GM12878 (cell line): ENCODE measurements around the gene TMPRSS11D. TPM values are rescaled to one million over a fixed set of nuclear protein-coding genes. Genes with fewer than 3 reads are reported as not detected.

Experiments used
- ATAC-seq: fragments of 200-7000 bp; cut with Tn5 transposase; 3 replicates; pipeline ENCODE4 v1.9.1; 2020; ENCODE audit warnings: mild to moderate bottlenecking, moderate library complexity
- BruUV-seq: library from RNA; stranded (reverse); fragments of 400-500 nt; replicated peaks from 2 replicates; lab custom pipeline; 2021; lab: Mats Ljungman, UMichigan
- CTCF ChIA-PET: fragments of 300-600 bp; sonication (Branson Sonifier 250); formaldehyde crosslinking; extraction: SDS; loops from one replicate; lab custom pipeline; 2021; ENCODE audit warnings: inconsistent platforms; lab: Yijun Ruan, JAX
- POLR2A ChIA-PET: fragments of 350-600 bp; formaldehyde crosslinking; extraction: SDS; loops from one replicate; lab custom pipeline; 2021; ENCODE audit warnings: inconsistent platforms; lab: Charles Lee
- RAD21 ChIA-PET: fragments of 300-600 bp; sonication (Branson Sonifier 250); formaldehyde crosslinking; loops from one replicate; lab custom pipeline; 2023; ENCODE audit warnings: antibody characterized with exemption; ENCODE audit not compliant: unreplicated experiment; lab: Charles Lee
- SMC1A ChIA-PET: fragments of 300-600 bp; sonication (Branson Sonifier 250); formaldehyde crosslinking; loops from one replicate; lab custom pipeline; 2023; ENCODE audit not compliant: unreplicated experiment, uncharacterized antibody; lab: Charles Lee
- DNase-seq: peaks from one replicate; pipeline ENCODE4 v3.0.0-alpha.2; 2011; ENCODE audit warnings: low read depth, low spot score
- FAIRE-seq: peaks from 3 replicates; lab custom pipeline; 2011; peaks lifted over from hg19 to GRCh38; lab: Jason Lieb, UNC
- H2AFZ ChIP-seq: 2 replicates; pipeline ENCODE4 v1.6.0; 2011; ENCODE audit warnings: low read depth, low read length, control low read depth; ENCODE audit not compliant: control insufficient read depth
- H3K27ac ChIP-seq: 2 replicates; pipeline ENCODE4 v1.5.1; 2011; ENCODE audit warnings: control low read depth; ENCODE audit not compliant: control insufficient read depth, insufficient read depth
- H3K27me3 ChIP-seq, 2 experiments: replicated peaks in 1 of 2; 2 replicates each; pipeline versions ENCODE4 v1.6.0 to v1.6.1; 2011; ENCODE audit warnings: low read length in 1 of 2; ENCODE audit not compliant: control insufficient read depth in 2 of 2, insufficient read depth in 2 of 2
- H3K36me3 ChIP-seq, 2 experiments: 2 replicates each; pipeline ENCODE4 v1.5.1; 2011; ENCODE audit warnings: low read length in 1 of 2; ENCODE audit not compliant: control insufficient read depth in 2 of 2, insufficient read depth in 2 of 2
- H3K4me1 ChIP-seq: 2 replicates; pipeline ENCODE4 v1.6.1; 2011; ENCODE audit warnings: mild to moderate bottlenecking, low read length, moderate library complexity, mixed read lengths; ENCODE audit not compliant: control insufficient read depth, insufficient read depth
- H3K4me2 ChIP-seq: 2 replicates; pipeline ENCODE4 v1.6.0; 2011; ENCODE audit warnings: control low read depth; ENCODE audit not compliant: control insufficient read depth, insufficient read depth
- H3K4me3 ChIP-seq: fragments of 200-600 bp; sonication (generic); 2 replicates; pipeline ENCODE4 v1.5.1; 2016
- H3K79me2 ChIP-seq: 2 replicates; pipeline ENCODE4 v1.6.0; 2011; ENCODE audit warnings: low read length; ENCODE audit not compliant: control insufficient read depth, insufficient read depth
- H3K9ac ChIP-seq: 2 replicates; pipeline ENCODE4 v1.8.0; 2011; ENCODE audit warnings: low read length, control low read depth, mixed read lengths; ENCODE audit not compliant: control insufficient read depth, insufficient read depth
- H3K9me3 ChIP-seq: replicated peaks from 3 replicates; pipeline ENCODE4 v1.5.1; 2011; ENCODE audit warnings: mild to moderate bottlenecking, low read length; ENCODE audit not compliant: control insufficient read depth, insufficient read depth
- H4K20me1 ChIP-seq: 2 replicates; pipeline ENCODE4 v1.6.0; 2011; ENCODE audit not compliant: control insufficient read depth, insufficient read depth
- ATF7 ChIP-seq: fragments of 450-650 bp; IDR thresholded peaks from 2 replicates; pipeline ENCODE4 v1.6.1; 2016; ENCODE audit warnings: low read depth, mild to moderate bottlenecking
- CHD4 ChIP-seq: fragments of 200-600 bp; sonication (generic); IDR thresholded peaks from 2 replicates; pipeline ENCODE4 v1.6.1; 2016; ENCODE audit warnings: mild to moderate bottlenecking
- HCFC1 ChIP-seq: fragments of 150-350 bp; IDR thresholded peaks from 2 replicates; pipeline ENCODE4 v1.6.1; 2014; ENCODE audit warnings: low read length
- HDAC2 ChIP-seq: fragments of 200-600 bp; sonication (generic); IDR thresholded peaks from 2 replicates; pipeline ENCODE4 v1.6.1; 2017
- IKZF1 ChIP-seq: fragments of 450-650 bp; conservative IDR thresholded peaks from 2 replicates; pipeline ENCODE4 v1.6.1; 2017; ENCODE audit warnings: antibody characterized with exemption, mild to moderate bottlenecking
- RCOR1 ChIP-seq: conservative IDR thresholded peaks from 2 replicates; pipeline ENCODE4 v1.6.1; 2012; ENCODE audit warnings: low read depth, low read length, improper control_type of control experiment
- ZZZ3 ChIP-seq: IDR thresholded peaks from 2 replicates; pipeline ENCODE4 v1.6.1; 2011; ENCODE audit warnings: low read depth; ENCODE audit not compliant: control insufficient read depth, insufficient read length
- WGBS: methylation state at CpG from one replicate; pipeline ENCODE4 v1.1.6; 2016; ENCODE audit warnings: low lambda C conversion rate; ENCODE audit not compliant: insufficient replicate concordance, insufficient coverage; ENCODE audit errors: missing lambda C conversion rate; 5-methylcytosine and 5-hydroxymethylcytosine counted together
- in situ Hi-C: fragments of 300-500 bp; cut with MboI; formaldehyde crosslinking; loops from 9 replicates; pipeline ENCODE4 v1.14.3; 2018; ENCODE audit warnings: mixed read lengths
- intact Hi-C: fragments of 100-400 bp; cut with micrococcal nuclease; formaldehyde crosslinking; loops from one replicate; pipeline ENCODE4 v1.14.2; 2022; ENCODE audit not compliant: unreplicated experiment
- polyA plus RNA-seq, 11 experiments: library from polyadenylated mRNA; depleted of rRNA in 4 of 11; unstranded in 6 of 11; stranded (reverse) in 5 of 11; fragments of >200 nt; fragmentation: Nextera tagmentation in 4 of 11; fragmentation: Illumina TruSeq in 1 of 11; extraction: Ambion mirVana in 4 of 11; extraction: Trizol in 1 of 11; gene quantifications; 1 replicate in 1 of 11; 2 replicates in 10 of 11; pipeline versions ENCODE4 v1.2.1 to v1.2.3, GENCODE V29; 2011 to 2016; ENCODE audit warnings: inconsistent platforms in 2 of 11, missing spikeins in 2 of 11, low read depth in 1 of 11
- total RNA-seq, 4 experiments: library from RNA; depleted of rRNA in 3 of 4; stranded (reverse); fragments of >200 nt in 3 of 4; fragmentation: Illumina TruSeq in 1 of 4; extraction: Trizol in 1 of 4; gene quantifications; 2 replicates each; pipeline versions ENCODE4 v1.2.1 to v1.2.3, GENCODE V29; 2013 to 2021
- TF ChIP-seq, protein P1 (sequence below): fragments of 450-650 bp; IDR thresholded peaks from 2 replicates; pipeline ENCODE4 v1.6.1; 2018; ENCODE audit warnings: mild to moderate bottlenecking, low read depth, moderate library complexity; ENCODE audit not compliant: partially characterized antibody

Gene TMPRSS11D
- total and polyA plus RNA-seq, 10 of the 15 experiments (the other 5 are each of a cell fraction or from before 2014, with no cell fraction given): not detected

DNA sequence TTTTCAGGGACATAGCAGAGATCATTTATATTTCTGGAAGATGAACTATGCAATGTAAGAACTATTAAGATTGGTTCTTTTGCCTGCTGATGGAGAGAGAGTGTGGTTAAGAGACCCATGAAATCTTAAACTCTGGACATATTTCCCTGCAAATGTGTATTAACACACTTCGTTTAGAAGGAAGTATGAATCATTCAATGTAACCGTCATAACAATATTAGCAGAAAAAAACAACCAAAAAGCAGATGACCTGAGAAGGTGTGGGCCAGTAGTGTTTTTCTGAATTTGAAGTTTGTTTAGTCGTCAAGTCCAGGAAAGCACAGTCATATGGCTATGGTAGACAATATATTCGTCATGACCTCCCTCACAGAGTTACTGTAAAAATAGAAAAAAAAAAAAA lies 2.5 kb upstream of the TMPRSS11D start:
- no peak for FAIRE-seq
- intact Hi-C loops: no loop called here
- no peak overlapping the region for H3K27ac ChIP-seq
- 5% methylated on average over 4 of the region's 4 CpGs for WGBS
- ChIA-PET SMC1A (no interaction called here), RAD21 (interaction anchor here (0.6 kb wide), 1 partner anchor 336 kb away, joined by 3 read pairs; no protein-coding TSS in a partner anchor), CTCF (interaction anchor here (0.6 kb wide), 1 partner anchor 66 kb away, joined by 3 read pairs; no protein-coding TSS in a partner anchor), POLR2A (no interaction called here)
- no peak overlapping the region for H2AFZ ChIP-seq
- in situ Hi-C loops: no loop called here
- no peaks in the 10 kb centered on the region for H3K27me3 ChIP-seq
- no peaks in the 10 kb centered on the region for H3K4me1 ChIP-seq
- TF ChIP-seq HCFC1 (no peak), CHD4 (no peak), IKZF1 (no peak), ZZZ3 (no peak), HDAC2 (no peak), ATF7 (no peak), RCOR1 (no peak)
- TF ChIP-seq, protein P1, sequence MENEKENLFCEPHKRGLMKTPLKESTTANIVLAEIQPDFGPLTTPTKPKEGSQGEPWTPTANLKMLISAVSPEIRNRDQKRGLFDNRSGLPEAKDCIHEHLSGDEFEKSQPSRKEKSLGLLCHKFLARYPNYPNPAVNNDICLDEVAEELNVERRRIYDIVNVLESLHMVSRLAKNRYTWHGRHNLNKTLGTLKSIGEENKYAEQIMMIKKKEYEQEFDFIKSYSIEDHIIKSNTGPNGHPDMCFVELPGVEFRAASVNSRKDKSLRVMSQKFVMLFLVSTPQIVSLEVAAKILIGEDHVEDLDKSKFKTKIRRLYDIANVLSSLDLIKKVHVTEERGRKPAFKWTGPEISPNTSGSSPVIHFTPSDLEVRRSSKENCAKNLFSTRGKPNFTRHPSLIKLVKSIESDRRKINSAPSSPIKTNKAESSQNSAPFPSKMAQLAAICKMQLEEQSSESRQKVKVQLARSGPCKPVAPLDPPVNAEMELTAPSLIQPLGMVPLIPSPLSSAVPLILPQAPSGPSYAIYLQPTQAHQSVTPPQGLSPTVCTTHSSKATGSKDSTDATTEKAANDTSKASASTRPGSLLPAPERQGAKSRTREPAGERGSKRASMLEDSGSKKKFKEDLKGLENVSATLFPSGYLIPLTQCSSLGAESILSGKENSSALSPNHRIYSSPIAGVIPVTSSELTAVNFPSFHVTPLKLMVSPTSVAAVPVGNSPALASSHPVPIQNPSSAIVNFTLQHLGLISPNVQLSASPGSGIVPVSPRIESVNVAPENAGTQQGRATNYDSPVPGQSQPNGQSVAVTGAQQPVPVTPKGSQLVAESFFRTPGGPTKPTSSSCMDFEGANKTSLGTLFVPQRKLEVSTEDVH: no peak
- no peak overlapping the region for H3K4me2 ChIP-seq
- no peak overlapping the region for H3K9ac ChIP-seq
- H3K79me2 ChIP-seq: no peaks in the 10 kb centered on the region
- no peak for DNase-seq
- no TSS peak for BruUV-seq
- no peak overlapping the region for H3K4me3 ChIP-seq
- no peaks in the 10 kb centered on the region for H3K9me3 ChIP-seq
- no peaks in the 10 kb centered on the region for H4K20me1 ChIP-seq
- H3K36me3 ChIP-seq: no peaks in the 10 kb centered on the region
- ATAC-seq: no peak
